ENCODE data around the gene KIAA1958. TPM values are rescaled to one million over a fixed set of nuclear protein-coding genes. Genes with fewer than 3 reads are reported as not detected.

The KIAA1958 gene
- total RNA-seq, 1 experiment from 2014 or later = 18.5 TPM

- ChIA-PET RAD21 (ENCODE audit: low non-redundant PET in 1 of 2, low total read pairs in 2 of 2, uncharacterized antibody in 2 of 2, unreplicated experiment in 2 of 2) (no interaction called here), POLR2A (no interaction called here), CTCF (no interaction called here)
- no peak overlapping the region for H2AFZ ChIP-seq (ENCODE audit: low read depth, low read length, poor library complexity, severe bottlenecking)
- DNase-seq (ENCODE audit: low read depth, low spot score) (no peak), ATAC-seq (no peak)
- no peak for TF ChIP-seq MAX (IDR thresholded peaks at IDR 0.05)
- TF ChIP-seq JUND (IDR thresholded peaks at IDR 0.05) = no peak
- no peak for TF ChIP-seq ATF3 (IDR thresholded peaks at IDR 0.05)
- no peak for TF ChIP-seq YY1 (IDR thresholded peaks at IDR 0.05; ENCODE audit: extremely low read depth, insufficient replicate concordance, low read depth, low read length)
- TF ChIP-seq CBX3 (IDR thresholded peaks at IDR 0.05; ENCODE audit: low read depth) = no peak
- no peak for TF ChIP-seq POLR2A (IDR thresholded peaks at IDR 0.05; ENCODE audit: borderline replicate concordance, extremely low read depth, insufficient read depth, insufficient read length)
- TF ChIP-seq RAD21 (IDR thresholded peaks at IDR 0.05; ENCODE audit: low read depth) = peak; percentile 56
- no peak for TF ChIP-seq EZH2 (IDR thresholded peaks at IDR 0.05)
- peak; percentile 36 to 57 (median 49); a peak in 5 of 6 replicates for TF ChIP-seq CTCF (IDR thresholded peaks at IDR 0.05 in 2 of 3, conservative IDR thresholded peaks at IDR 0.05 in 1 of 3; ENCODE audit: borderline replicate concordance in 1 of 3, insufficient read depth in 1 of 3, low read depth in 2 of 3, low read length in 2 of 3)
- no peak for TF ChIP-seq ZNF274 (IDR thresholded peaks at IDR 0.05; ENCODE audit: low read depth, low read length)
- TF ChIP-seq, protein P1, sequence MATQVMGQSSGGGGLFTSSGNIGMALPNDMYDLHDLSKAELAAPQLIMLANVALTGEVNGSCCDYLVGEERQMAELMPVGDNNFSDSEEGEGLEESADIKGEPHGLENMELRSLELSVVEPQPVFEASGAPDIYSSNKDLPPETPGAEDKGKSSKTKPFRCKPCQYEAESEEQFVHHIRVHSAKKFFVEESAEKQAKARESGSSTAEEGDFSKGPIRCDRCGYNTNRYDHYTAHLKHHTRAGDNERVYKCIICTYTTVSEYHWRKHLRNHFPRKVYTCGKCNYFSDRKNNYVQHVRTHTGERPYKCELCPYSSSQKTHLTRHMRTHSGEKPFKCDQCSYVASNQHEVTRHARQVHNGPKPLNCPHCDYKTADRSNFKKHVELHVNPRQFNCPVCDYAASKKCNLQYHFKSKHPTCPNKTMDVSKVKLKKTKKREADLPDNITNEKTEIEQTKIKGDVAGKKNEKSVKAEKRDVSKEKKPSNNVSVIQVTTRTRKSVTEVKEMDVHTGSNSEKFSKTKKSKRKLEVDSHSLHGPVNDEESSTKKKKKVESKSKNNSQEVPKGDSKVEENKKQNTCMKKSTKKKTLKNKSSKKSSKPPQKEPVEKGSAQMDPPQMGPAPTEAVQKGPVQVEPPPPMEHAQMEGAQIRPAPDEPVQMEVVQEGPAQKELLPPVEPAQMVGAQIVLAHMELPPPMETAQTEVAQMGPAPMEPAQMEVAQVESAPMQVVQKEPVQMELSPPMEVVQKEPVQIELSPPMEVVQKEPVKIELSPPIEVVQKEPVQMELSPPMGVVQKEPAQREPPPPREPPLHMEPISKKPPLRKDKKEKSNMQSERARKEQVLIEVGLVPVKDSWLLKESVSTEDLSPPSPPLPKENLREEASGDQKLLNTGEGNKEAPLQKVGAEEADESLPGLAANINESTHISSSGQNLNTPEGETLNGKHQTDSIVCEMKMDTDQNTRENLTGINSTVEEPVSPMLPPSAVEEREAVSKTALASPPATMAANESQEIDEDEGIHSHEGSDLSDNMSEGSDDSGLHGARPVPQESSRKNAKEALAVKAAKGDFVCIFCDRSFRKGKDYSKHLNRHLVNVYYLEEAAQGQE (IDR thresholded peaks at IDR 0.05; ENCODE audit: low read depth) = no peak
- TF ChIP-seq EZH2phosphoT487 (IDR thresholded peaks at IDR 0.05; ENCODE audit: borderline replicate concordance) = no peak
- no peak for TF ChIP-seq CEBPB (IDR thresholded peaks at IDR 0.05; ENCODE audit: low read depth)
- no peak for TF ChIP-seq FOSL1 (IDR thresholded peaks at IDR 0.05; ENCODE audit: low read depth)
- TF ChIP-seq ZBTB33 (IDR thresholded peaks at IDR 0.05; ENCODE audit: extremely low read depth, insufficient replicate concordance, low read length) = no peak
- no peak for TF ChIP-seq ZFX (IDR thresholded peaks at IDR 0.05)
- BruUV-seq (replicated peaks) = no TSS peak
- H3K79me2 ChIP-seq (ENCODE audit: insufficient read depth, low read length) = peaks cover 35% of the 10 kb centered on the region
- no peak overlapping the region for H3K4me2 ChIP-seq (ENCODE audit: low read length)
- peaks cover 0 to 3% of the 10 kb centered on the region in 2 experiments; a peak in 1 of 4 replicates for H3K36me3 ChIP-seq (ENCODE audit: control insufficient read depth in 1 of 2, insufficient read depth in 2 of 2, low read length in 2 of 2)
- intact Hi-C loops (cut with micrococcal nuclease) = loop anchor here (2.0 to 10.0 kb wide), 3 partner anchors 84 to 598 kb away; partner anchors contain the start of gene KIAA1958
- H4K20me1 ChIP-seq (ENCODE audit: insufficient read depth) = 0 out of 2 replicates have a peak, but pooled peaks cover 4% of the 10 kb centered on the region
- H3K9me2 ChIP-seq (ENCODE audit: insufficient read depth) = no peaks in the 10 kb centered on the region
- no peak overlapping the region for H3K9ac ChIP-seq (ENCODE audit: low read length)
- H3K4me1 ChIP-seq (ENCODE audit: control insufficient read depth in 1 of 2, insufficient read depth in 2 of 2, low read length in 2 of 2) = no peaks in the 10 kb centered on the region
- no peaks in the 10 kb centered on the region for H3K9me3 ChIP-seq (ENCODE audit: control insufficient read depth in 1 of 2, insufficient read depth in 1 of 2, low read depth in 1 of 2, low read length in 2 of 2)
- no peak overlapping the region for H3K4me3 ChIP-seq (replicated peaks in 1 of 2; ENCODE audit: low read depth in 1 of 2, low read length in 2 of 2)
- no peak overlapping the region for H3K27ac ChIP-seq (ENCODE audit: low read depth, low read length)
- H3K27me3 ChIP-seq (ENCODE audit: insufficient read depth, low read length) = no peaks in the 10 kb centered on the region
These were observed 224.5 kb downstream of the KIAA1958 start for GRCh38 chr9:112711050-112711689.

Data from HCT116 (cell line).